Neuron (in vitro differentiated cells): ENCODE measurements around the gene PKP1.

Experiments
- H2AFZ ChIP-seq: one replicate; pipeline ENCODE4 v1.6.1; 2013; ENCODE audit warnings: low read depth, mild to moderate bottlenecking, inconsistent platforms, low read length, moderate library complexity
- H3K27me3 ChIP-seq: one replicate; pipeline ENCODE4 v1.6.1; 2013; ENCODE audit warnings: low read length; ENCODE audit not compliant: insufficient read depth
- H3K36me3 ChIP-seq: one replicate; pipeline ENCODE4 v1.6.1; 2013; ENCODE audit warnings: low read length; ENCODE audit not compliant: insufficient read depth
- H3K4me1 ChIP-seq: one replicate; pipeline ENCODE4 v1.6.1; 2013; ENCODE audit warnings: low read length; ENCODE audit not compliant: insufficient read depth
- H3K4me3 ChIP-seq: 2 replicates; pipeline ENCODE4 v1.5.1; 2013; ENCODE audit warnings: mild to moderate bottlenecking, low read length, moderate library complexity
- H3K9me3 ChIP-seq: one replicate; pipeline ENCODE4 v1.6.1; 2013; ENCODE audit warnings: low read length

The PKP1 gene

DNA sequence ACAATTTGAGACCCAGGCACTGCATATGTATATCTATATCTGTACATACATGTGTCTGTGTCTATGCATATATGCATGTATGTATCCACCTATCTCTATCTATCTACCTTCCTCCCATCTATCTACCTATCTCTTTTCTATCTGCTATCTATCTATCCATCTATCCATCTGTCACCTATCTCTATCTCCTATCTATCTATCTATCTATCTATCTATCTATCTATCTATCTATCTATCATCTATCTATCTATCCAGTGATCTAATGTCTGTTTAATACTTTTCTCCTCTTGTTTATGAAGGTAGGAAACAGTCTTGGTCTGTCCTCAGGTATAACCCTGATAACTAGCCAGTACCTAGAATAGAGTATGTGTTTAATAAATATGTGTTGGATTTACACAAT is 68.3 kb downstream of the PKP1 start:
- no peaks in the 10 kb centered on the region for H3K27me3 ChIP-seq
- H3K36me3 ChIP-seq, result no peaks in the 10 kb centered on the region
- H3K9me3 ChIP-seq, result no peaks in the 10 kb centered on the region
- H2AFZ ChIP-seq, result no peak overlapping the region
- H3K4me3 ChIP-seq, result no peak overlapping the region
- no peaks in the 10 kb centered on the region for H3K4me1 ChIP-seq

DNA sequence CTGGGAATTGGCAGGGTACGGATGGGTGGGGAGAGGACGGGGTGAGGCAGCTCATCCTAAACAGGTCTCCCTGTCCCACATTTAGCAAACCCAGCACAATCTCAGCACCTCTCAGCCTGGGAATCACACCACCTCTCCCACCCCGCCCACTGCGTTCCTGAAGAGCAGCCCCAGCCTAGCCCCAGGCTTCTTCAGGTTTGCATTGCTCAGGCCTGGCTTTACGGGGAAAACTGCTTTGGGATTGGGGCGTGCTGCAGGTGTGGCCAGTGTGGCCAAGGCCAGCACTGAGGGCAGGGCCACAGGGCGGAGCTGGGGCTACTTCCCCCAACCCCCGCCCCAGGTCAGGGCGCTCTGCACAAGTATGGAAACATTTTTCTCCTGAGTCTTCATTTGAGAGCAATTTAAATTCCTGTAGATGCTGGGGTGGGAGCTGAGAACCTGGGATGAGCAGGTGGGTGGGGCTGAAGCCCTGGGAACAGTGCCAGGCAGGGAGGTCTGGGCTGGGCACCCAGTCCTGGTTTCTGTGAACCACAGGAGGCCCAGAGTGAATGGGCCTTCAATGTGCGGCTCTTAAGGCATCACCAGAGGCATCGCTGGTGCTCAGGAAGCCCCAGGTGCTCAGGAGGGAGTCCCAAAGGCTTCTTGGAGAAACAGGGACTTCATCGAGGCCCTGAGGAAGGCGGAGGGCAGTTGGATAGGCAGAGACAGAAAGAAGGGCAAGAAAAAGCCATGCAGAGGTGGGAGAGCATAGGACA is 70.1 kb downstream of the PKP1 start:
- H3K4me3 ChIP-seq, result no peak overlapping the region
- H3K4me1 ChIP-seq, result no peaks in the 10 kb centered on the region
- no peak overlapping the region for H2AFZ ChIP-seq
- no peaks in the 10 kb centered on the region for H3K9me3 ChIP-seq
- no peaks in the 10 kb centered on the region for H3K27me3 ChIP-seq
- no peaks in the 10 kb centered on the region for H3K36me3 ChIP-seq

DNA sequence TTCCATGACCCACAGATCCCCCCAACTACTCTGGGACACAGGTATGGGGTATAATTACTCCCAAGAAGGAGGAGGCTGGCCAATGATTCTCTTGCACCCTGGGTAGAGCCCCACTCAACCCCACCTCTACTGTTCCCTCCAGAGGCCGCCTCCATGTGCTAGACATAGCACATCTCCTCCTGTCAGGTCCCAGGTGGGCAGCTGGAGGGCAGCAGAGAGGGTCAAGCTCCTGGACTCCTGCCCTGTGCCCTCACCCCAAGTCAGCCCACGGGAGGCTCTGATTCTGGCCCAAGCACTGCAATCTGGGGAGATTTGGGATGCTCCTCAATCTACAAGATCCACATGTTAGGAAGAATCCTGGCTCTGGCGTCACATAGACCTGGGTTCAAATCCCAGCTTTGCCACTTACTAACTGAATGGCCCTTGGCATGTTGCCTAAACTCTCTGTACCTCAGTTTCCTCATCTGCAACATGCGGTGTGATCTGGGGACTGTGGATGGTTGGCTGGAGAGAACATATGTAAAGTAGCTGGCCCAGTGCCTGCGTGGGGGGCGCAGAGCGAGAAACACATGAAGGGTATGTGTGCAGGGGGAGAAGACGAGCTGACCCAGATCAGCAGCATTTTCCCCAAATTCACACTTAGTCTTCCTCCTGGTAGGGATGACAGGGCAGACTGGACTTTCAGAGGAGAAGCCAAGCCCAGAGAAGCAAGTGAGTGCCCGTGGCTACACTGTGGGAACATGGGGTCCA is 71.0 kb downstream of the PKP1 start:
- H3K36me3 ChIP-seq, result no peaks in the 10 kb centered on the region
- no peak overlapping the region for H3K4me3 ChIP-seq
- H3K9me3 ChIP-seq, result no peaks in the 10 kb centered on the region
- no peaks in the 10 kb centered on the region for H3K27me3 ChIP-seq
- no peak overlapping the region for H2AFZ ChIP-seq
- no peaks in the 10 kb centered on the region for H3K4me1 ChIP-seq

DNA sequence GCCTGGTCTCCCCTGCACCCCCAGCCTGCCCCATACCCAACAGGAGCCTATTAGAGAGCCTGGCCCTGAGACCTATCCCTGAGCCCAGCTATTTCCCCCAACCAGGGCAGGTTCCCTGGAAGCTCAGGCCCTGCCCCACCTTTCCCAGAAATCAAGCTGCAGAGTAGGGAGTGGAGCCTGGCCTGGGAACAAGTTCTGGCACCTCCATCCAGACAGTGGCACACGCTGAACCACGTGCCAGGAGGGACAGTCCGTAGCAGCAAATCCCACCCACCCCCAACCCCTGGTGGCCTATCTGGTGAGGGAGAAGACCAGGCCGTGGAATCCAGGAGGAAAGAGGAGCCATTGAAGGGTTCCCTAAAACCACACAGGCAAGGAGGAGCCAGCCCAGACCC is 71.6 kb downstream of the PKP1 start:
- H3K27me3 ChIP-seq, result no peaks in the 10 kb centered on the region
- no peaks in the 10 kb centered on the region for H3K4me1 ChIP-seq
- H3K4me3 ChIP-seq, result no peak overlapping the region
- H3K36me3 ChIP-seq, result no peaks in the 10 kb centered on the region
- no peaks in the 10 kb centered on the region for H3K9me3 ChIP-seq
- no peak overlapping the region for H2AFZ ChIP-seq

DNA sequence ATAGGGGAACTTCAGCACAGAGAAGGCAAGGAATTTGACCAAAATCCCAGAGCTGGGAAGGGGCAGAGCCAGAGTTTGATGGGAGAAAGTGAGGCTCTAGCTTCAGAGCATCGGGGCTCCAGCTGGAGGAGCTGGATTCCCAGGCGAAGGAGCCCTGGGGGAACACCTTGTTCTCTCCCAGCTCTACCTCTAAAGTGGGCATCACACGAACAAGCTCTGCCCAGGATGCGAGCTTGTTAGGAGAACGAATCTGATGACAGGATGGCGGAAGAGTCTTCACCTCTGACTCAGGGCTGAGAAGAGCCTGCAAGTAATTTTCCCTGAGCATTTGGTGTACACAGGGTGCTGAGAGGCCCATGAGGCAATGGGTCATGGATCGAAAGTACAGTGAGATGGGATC is 72.2 kb downstream of the PKP1 start:
- Histone ChIP-seq H3K9me3 (no peaks in the 10 kb centered on the region), H3K4me3 (no peak overlapping the region), H2AFZ (no peak overlapping the region), H3K27me3 (no peaks in the 10 kb centered on the region), H3K36me3 (no peaks in the 10 kb centered on the region), H3K4me1 (no peaks in the 10 kb centered on the region)

DNA sequence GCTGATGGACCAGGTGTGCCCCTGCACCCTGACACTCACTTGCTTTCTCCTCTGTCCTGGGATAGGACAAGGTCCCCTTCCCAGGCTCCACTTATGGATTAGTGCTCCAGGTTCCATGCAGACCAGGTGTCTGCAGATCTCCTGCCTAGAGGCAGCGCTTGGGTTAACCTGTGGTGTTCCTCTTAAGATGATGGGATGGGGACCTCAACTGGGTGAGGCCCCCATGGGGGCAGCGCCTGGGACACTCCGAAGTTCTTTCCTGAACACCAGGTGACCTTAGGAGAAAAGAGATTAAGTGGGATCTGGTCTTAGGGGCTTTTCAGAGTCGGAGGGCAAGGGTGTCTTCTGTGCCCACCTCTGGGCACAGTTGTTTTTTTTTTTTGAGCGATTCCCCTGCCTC is 72.9 kb downstream of the PKP1 start:
- H3K9me3 ChIP-seq, result no peaks in the 10 kb centered on the region
- no peak overlapping the region for H3K4me3 ChIP-seq
- no peaks in the 10 kb centered on the region for H3K4me1 ChIP-seq
- H3K27me3 ChIP-seq, result no peaks in the 10 kb centered on the region
- H2AFZ ChIP-seq, result no peak overlapping the region
- H3K36me3 ChIP-seq, result no peaks in the 10 kb centered on the region

DNA sequence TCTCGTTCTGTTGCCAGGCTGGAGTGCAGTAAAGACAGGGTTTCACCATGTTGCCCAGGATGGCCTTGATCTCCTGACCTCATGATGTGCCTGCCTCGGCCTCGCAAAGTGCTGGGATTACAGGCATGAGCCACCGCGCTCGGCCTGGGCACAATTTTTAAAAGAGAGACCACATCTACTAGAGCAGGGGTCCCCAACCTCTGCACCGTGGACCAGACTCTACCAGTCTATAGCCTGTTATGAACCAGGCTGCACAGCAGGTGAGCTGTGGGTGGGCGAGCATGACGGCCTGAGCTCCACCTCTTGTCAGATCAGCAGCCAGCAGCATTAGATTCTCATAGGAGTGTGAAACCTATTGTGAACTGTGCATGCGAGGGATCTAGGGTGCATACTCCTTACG is 73.4 kb downstream of the PKP1 start:
- Histone ChIP-seq H3K27me3 (no peaks in the 10 kb centered on the region), H2AFZ (no peak overlapping the region), H3K4me3 (no peak overlapping the region), H3K9me3 (no peaks in the 10 kb centered on the region), H3K36me3 (no peaks in the 10 kb centered on the region), H3K4me1 (no peaks in the 10 kb centered on the region)

DNA sequence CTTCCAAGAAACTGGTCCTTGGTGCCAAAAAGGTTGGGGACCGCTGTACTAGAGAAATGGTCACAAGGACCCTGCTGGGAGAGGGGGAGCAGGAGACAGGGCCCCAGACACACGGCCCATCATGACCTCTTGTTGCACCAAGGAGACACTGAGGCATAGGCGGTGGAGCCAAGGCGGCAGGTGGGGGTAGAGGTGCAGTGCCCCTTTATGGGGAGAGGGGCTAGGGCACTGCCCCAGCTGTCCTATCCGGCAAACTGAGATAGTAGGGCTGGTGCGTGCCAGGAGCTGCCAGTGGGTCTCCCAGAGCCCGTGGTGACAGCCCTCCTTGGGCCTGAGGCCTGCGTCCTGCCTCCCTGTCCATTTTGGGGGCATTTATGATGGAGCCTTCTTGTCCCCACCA is 73.9 kb downstream of the PKP1 start:
- Histone ChIP-seq H3K36me3 (no peaks in the 10 kb centered on the region), H3K4me1 (no peaks in the 10 kb centered on the region), H3K9me3 (no peaks in the 10 kb centered on the region), H3K27me3 (no peaks in the 10 kb centered on the region), H3K4me3 (no peak overlapping the region), H2AFZ (no peak overlapping the region)

DNA sequence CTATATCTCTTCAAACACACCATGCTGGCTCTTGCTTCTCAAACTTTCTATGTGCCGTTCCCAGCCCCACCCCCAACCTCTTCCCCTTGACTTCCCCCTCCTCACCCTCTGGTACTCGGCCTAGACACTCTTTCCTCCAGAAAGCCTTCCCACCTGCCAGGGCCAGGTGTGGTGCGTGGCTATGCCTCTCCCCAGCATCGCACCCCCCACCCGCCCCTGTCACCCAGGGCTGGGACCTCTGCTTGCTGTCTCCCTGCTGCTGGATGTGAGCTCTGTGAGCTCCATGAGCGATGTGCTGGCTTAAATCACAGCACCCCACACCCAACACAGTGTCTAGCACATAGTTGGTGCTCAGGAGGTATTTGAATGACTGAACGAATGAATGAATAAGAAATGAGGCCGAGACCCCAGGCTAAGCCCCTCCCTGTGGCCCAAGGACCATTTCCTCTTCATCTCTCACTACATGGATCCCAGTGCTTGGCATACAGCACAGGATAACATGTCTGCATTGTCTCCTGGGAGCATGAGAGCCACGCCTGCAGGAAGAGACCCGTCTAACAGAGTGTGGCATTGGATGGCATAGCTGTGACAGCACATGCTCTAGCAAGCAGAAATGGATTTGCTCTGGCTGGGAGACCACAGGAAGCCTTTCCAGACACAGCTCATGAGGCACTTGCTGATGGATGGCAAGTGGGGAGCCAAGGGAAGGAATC is 74.5 kb downstream of the PKP1 start:
- Histone ChIP-seq H3K4me1 (no peaks in the 10 kb centered on the region), H3K27me3 (no peaks in the 10 kb centered on the region), H3K36me3 (no peaks in the 10 kb centered on the region), H2AFZ (no peak overlapping the region), H3K9me3 (no peaks in the 10 kb centered on the region), H3K4me3 (no peak overlapping the region)

DNA sequence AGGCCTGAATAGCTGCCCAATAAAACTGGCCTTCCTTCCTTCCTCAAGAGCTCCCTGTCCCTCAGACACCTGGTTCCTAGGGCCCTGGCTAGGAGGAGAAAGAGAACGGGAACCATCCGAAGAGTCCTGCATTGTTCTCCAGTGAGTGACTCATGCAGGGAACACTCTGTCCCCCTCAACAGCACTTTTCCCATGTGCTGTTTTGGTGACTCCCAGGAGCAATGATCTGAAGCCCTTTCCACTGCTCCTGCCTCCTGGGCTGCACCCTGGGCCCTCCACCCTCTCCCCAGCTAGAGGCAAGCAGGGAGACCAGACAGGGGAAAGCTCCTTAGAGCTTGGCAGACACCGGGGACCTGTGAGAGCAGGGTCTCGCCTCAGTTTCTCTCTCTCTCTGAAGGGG is 75.3 kb downstream of the PKP1 start:
- no peak overlapping the region for H2AFZ ChIP-seq
- H3K27me3 ChIP-seq, result no peaks in the 10 kb centered on the region
- no peaks in the 10 kb centered on the region for H3K9me3 ChIP-seq
- no peaks in the 10 kb centered on the region for H3K4me1 ChIP-seq
- no peaks in the 10 kb centered on the region for H3K36me3 ChIP-seq
- no peak overlapping the region for H3K4me3 ChIP-seq

DNA sequence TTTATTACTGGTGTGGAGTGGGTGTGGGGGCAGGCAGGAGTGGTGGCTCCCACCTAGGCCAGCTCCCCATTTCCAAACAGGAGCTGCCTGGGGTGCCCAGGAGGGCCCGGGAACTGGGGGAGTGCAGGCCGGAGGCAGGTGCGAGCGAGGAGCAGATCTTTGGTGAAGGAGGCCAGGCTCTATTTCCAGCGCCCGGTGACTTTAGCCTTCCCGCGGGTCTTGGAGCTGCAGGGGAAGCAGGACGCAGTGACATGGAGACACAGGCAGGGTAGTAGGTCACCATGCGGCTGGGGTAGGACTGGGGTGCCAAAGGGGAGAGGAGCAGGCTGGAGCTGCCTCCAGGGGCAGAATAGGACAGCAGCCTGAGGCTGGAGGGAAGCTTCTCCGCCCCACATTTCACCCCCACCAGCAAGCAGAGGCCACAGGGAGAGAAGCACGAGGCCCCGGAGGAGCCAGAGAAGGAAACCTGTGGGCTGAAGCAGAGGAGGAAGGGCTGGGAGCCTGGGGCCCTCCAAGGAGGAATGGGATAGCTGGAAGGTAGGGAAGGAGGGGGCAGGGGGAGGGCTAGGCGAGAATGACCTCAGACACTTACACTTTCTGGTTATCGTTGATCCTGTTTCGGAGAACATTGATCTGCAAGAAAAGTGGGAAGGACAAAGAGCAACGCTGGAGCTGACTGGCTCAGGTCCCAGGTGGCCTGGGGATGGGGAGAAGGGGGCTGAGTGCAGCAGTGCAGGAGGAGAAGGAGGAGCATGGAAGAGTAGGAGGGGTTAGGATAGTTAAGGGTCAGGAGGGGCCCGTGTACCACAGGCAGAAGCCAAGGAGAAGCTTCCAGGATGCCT is 75.9 kb downstream of the PKP1 start:
- no peaks in the 10 kb centered on the region for H3K9me3 ChIP-seq
- no peaks in the 10 kb centered on the region for H3K27me3 ChIP-seq
- no peaks in the 10 kb centered on the region for H3K36me3 ChIP-seq
- no peaks in the 10 kb centered on the region for H3K4me1 ChIP-seq
- H3K4me3 ChIP-seq, result no peak overlapping the region
- H2AFZ ChIP-seq, result no peak overlapping the region

DNA sequence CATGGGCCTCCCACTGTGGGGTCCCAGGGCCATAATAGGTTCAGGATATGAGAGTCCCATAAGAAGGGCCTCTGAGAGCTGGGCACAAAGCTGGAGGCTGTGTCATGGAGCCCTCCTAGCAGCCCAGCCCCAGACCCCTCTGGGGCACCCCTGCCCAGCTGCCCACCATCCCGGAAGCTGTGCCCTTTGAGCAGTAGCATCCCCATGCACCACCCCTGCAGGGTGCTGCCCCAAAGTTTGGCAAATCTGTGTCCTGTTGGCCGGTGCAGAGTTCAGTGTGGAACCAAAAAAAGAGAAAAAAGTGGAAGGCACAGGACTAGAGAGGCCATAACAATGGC is 76.5 kb downstream of the PKP1 start:
- no peaks in the 10 kb centered on the region for H3K36me3 ChIP-seq
- no peaks in the 10 kb centered on the region for H3K9me3 ChIP-seq
- H3K27me3 ChIP-seq, result no peaks in the 10 kb centered on the region
- H3K4me1 ChIP-seq, result no peaks in the 10 kb centered on the region
- H3K4me3 ChIP-seq, result no peak overlapping the region
- no peak overlapping the region for H2AFZ ChIP-seq

DNA sequence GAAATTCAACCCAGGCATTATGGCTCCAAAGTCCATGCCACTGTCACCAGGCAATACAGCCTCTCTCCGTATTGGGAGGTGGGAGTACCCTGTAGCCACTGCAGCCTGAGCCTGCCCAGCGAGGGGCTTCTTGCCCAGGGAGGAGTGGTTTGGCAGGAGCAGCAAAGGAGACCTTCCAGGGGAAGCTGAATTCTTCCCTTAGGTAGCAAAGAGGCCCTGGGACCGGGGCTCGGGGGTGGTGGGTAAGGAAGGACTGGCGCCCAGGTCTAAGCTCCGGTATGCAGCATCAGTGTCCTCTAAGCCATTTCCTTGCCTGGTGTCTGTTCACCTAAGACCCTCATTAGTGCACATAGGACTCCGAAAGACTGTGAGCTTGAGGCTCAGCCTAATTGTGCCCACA is 77.2 kb downstream of the PKP1 start:
- H3K36me3 ChIP-seq, result no peaks in the 10 kb centered on the region
- no peak overlapping the region for H2AFZ ChIP-seq
- no peaks in the 10 kb centered on the region for H3K27me3 ChIP-seq
- H3K4me1 ChIP-seq, result no peaks in the 10 kb centered on the region
- no peak overlapping the region for H3K4me3 ChIP-seq
- no peaks in the 10 kb centered on the region for H3K9me3 ChIP-seq
